Endothelial cell of umbilical vein (primary cell): ENCODE data around the gene RARS1.

Experiments used
- EZH2 ChIP-seq: IDR thresholded peaks from 2 replicates; pipeline ENCODE4 v1.6.1; 2012; ENCODE audit warnings: borderline replicate concordance, low read depth, mild to moderate bottlenecking, moderate library complexity, low read length, inconsistent platforms; ENCODE audit not compliant: severe bottlenecking
- FOS ChIP-seq: IDR thresholded peaks from 2 replicates; pipeline ENCODE4 v1.6.1; 2011; ENCODE audit warnings: mild to moderate bottlenecking, low read length, moderate library complexity, borderline replicate concordance; ENCODE audit not compliant: insufficient read depth
- JUN ChIP-seq: IDR thresholded peaks from 2 replicates; pipeline ENCODE4 v1.6.1; 2011; ENCODE audit warnings: borderline replicate concordance, low read depth; ENCODE audit not compliant: insufficient read length, insufficient read depth
- MYC ChIP-seq: IDR thresholded peaks from one replicate; pipeline ENCODE4 v1.6.1; 2011; ENCODE audit warnings: mild to moderate bottlenecking, low read depth, low read length
- POLR2A ChIP-seq: IDR thresholded peaks from 2 replicates; pipeline ENCODE4 v1.6.1; 2012; ENCODE audit warnings: low read depth, mild to moderate bottlenecking, control low read depth, low read length
- POLR2AphosphoS5 ChIP-seq: IDR thresholded peaks from 2 replicates; pipeline ENCODE4 v1.6.1; 2012; ENCODE audit warnings: low read depth, mild to moderate bottlenecking, control low read depth, low read length, moderate library complexity; ENCODE audit not compliant: insufficient read depth
- TF ChIP-seq, protein P1 (sequence below), 2 donors: IDR thresholded peaks; 1 replicate in 1 of 2; 2 replicates in 1 of 2; pipeline ENCODE4 v1.5.1; 2011; ENCODE audit warnings: low read length in 2 of 2, mild to moderate bottlenecking in 2 of 2, moderate library complexity in 2 of 2, control low read depth in 1 of 2, inconsistent platforms in 1 of 2, low read depth in 1 of 2; ENCODE audit not compliant: insufficient read depth in 1 of 2; ENCODE audit errors: extremely low read depth in 1 of 2

DNA sequence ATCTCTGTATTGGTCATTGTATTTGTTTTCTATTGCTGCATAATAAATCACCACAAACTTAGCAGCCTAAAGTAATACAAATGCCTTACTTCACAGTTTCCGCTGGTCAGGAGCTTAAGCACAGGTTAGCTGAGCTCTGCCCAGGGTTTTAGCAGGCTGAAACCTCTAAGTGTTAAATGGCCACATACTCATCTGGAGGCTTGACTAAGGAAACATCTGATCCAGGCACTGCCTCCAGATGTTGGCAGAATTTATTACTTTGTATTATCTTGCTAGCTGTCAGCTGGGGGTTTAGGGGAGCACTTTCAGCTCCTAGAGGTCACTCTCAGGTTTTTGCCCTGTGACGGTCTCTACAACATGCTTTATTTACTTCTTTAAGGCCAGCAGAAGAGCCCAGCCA, 23.2 kb upstream of the RARS1 start:
- TF ChIP-seq, protein P1, sequence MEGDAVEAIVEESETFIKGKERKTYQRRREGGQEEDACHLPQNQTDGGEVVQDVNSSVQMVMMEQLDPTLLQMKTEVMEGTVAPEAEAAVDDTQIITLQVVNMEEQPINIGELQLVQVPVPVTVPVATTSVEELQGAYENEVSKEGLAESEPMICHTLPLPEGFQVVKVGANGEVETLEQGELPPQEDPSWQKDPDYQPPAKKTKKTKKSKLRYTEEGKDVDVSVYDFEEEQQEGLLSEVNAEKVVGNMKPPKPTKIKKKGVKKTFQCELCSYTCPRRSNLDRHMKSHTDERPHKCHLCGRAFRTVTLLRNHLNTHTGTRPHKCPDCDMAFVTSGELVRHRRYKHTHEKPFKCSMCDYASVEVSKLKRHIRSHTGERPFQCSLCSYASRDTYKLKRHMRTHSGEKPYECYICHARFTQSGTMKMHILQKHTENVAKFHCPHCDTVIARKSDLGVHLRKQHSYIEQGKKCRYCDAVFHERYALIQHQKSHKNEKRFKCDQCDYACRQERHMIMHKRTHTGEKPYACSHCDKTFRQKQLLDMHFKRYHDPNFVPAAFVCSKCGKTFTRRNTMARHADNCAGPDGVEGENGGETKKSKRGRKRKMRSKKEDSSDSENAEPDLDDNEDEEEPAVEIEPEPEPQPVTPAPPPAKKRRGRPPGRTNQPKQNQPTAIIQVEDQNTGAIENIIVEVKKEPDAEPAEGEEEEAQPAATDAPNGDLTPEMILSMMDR (IDR thresholded peaks at IDR 0.05; ENCODE audit: extremely low read depth in 1 of 2, insufficient read depth in 1 of 2, low read depth in 1 of 2, low read length in 2 of 2) = no peak
- no peak for TF ChIP-seq POLR2AphosphoS5
- TF ChIP-seq POLR2A = no peak
- TF ChIP-seq MYC = no peak
- TF ChIP-seq EZH2 = no peak
- TF ChIP-seq JUN = no peak
- TF ChIP-seq FOS = no peak
